ENCODE results near the gene KRTAP4-5.
"Not testable (repeated sequence)": the region's sequence is repeated elsewhere in the genome, so short reads cannot be mapped to it uniquely, and the experiment has no call there.

GRCh38 chr17:41123292-41123990 lies 26.2 kb downstream of the KRTAP4-5 start:
- TF ChIP-seq JUN (CRISPR knock-in tag; IDR thresholded peaks at IDR 0.05); CTCF (IDR thresholded peaks at IDR 0.05); USF2 (CRISPR knock-in tag; IDR thresholded peaks at IDR 0.05); TEAD4 (CRISPR knock-in tag; IDR thresholded peaks at IDR 0.05); ZNF232 (CRISPR knock-in tag; IDR thresholded peaks at IDR 0.05); ELF4 (CRISPR knock-in tag; IDR thresholded peaks at IDR 0.05; ENCODE audit: low read depth); IRF1 (CRISPR knock-in tag; IDR thresholded peaks at IDR 0.05); ATF2 (CRISPR knock-in tag; IDR thresholded peaks at IDR 0.05; ENCODE audit: borderline replicate concordance, low read depth); IRF2 (CRISPR knock-in tag; IDR thresholded peaks at IDR 0.05; ENCODE audit: borderline replicate concordance, low read depth); ZNF425 (CRISPR knock-in tag; conservative IDR thresholded peaks at IDR 0.05): not testable (repeated sequence)
